Measurements from ENCODE around the gene UMAD1. TPM values are rescaled to one million over a fixed set of nuclear protein-coding genes. Genes with fewer than 3 reads are reported as not detected.
A peak's percentile ranks its signal among the peaks of the same experiment; 100 is the strongest.

Gene UMAD1
- total RNA-seq, 1 donor, result 17.0 TPM

DNA sequence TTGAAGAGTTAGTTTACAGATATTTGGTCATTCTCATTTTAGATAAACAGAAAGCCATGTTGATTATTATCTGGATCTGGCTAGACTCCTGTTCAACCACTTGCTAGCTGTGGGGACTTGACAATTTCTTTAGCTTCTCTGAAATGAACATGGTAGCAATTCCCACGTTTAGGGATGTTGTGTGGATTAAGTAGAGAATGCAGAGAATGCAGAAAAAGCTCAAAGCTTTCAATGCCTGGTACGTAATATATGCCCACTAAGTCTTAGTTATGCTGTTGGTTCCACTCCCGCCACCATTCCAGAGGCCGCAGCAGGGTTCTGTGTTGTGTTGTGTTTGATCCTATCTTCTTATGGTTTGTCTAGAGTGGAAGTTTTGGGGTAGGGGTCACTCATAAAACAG lies 117.0 kb downstream of the UMAD1 start:
- H3K36me3 ChIP-seq (ENCODE audit: insufficient read depth, low read length), result no peaks in the 10 kb centered on the region
- no peak overlapping the region for H3K4me2 ChIP-seq (ENCODE audit: insufficient read depth, low read length)
- peaks cover 12% of the 10 kb centered on the region for H3K4me1 ChIP-seq (ENCODE audit: insufficient read depth, low read length)
- TF ChIP-seq, protein P1, sequence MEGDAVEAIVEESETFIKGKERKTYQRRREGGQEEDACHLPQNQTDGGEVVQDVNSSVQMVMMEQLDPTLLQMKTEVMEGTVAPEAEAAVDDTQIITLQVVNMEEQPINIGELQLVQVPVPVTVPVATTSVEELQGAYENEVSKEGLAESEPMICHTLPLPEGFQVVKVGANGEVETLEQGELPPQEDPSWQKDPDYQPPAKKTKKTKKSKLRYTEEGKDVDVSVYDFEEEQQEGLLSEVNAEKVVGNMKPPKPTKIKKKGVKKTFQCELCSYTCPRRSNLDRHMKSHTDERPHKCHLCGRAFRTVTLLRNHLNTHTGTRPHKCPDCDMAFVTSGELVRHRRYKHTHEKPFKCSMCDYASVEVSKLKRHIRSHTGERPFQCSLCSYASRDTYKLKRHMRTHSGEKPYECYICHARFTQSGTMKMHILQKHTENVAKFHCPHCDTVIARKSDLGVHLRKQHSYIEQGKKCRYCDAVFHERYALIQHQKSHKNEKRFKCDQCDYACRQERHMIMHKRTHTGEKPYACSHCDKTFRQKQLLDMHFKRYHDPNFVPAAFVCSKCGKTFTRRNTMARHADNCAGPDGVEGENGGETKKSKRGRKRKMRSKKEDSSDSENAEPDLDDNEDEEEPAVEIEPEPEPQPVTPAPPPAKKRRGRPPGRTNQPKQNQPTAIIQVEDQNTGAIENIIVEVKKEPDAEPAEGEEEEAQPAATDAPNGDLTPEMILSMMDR (IDR thresholded peaks at IDR 0.05; ENCODE audit: extremely low read depth, low read depth, low read length), result no peak
- H4K20me1 ChIP-seq (ENCODE audit: insufficient read depth, low read length), result no peaks in the 10 kb centered on the region
- no peak for DNase-seq (ENCODE audit: insufficient read length, low spot score, missing footprints)
- H3K79me2 ChIP-seq (ENCODE audit: insufficient read depth, low read length), result no peaks in the 10 kb centered on the region
- H2AFZ ChIP-seq (ENCODE audit: low read length), result no peak overlapping the region
- H3K27me3 ChIP-seq (ENCODE audit: insufficient read depth, low read length), result no peaks in the 10 kb centered on the region
- H3K4me3 ChIP-seq (ENCODE audit: insufficient read depth, low read length), result no peak overlapping the region
- H3K9me3 ChIP-seq (ENCODE audit: low read depth, low read length), result no peaks in the 10 kb centered on the region
- H3K27ac ChIP-seq (ENCODE audit: low read depth, low read length), result no peak overlapping the region

DNA sequence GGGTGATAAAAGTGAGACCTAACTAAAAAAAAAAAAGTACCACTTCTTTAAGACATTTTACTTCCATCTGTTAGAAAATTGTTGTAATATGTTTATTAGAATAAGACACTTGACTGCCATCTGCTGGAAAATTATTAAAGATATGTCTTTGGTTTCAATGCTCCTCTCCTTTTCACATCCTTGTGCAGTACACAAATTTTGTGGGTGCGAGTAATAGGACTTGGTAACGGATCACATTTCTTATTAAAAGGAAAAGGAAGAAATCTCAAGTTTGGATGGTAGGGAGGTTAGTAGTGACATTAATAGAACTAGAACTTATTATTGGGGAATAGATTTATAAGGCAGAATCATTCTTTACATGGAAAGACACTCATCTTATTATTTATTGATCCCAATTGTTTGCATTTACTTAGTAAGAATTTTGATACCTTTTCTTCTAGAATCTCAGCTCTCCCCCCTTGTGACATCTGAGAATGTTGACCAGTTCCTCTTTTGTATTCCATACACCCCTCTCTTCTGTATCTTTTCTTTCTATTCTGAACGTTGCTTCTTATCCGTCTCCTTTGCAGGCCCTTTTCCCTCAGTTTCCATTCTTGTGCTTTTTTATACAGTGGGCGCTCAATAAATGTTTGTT lies 120.9 kb downstream of the UMAD1 start:
- H3K36me3 ChIP-seq (ENCODE audit: insufficient read depth, low read length), result no peaks in the 10 kb centered on the region
- peak overlapping the region; percentile 72 for H2AFZ ChIP-seq (ENCODE audit: low read length)
- no peaks in the 10 kb centered on the region for H4K20me1 ChIP-seq (ENCODE audit: insufficient read depth, low read length)
- no peak for DNase-seq (ENCODE audit: insufficient read length, low spot score, missing footprints)
- no peaks in the 10 kb centered on the region for H3K79me2 ChIP-seq (ENCODE audit: insufficient read depth, low read length)
- no peaks in the 10 kb centered on the region for H3K9me3 ChIP-seq (ENCODE audit: low read depth, low read length)
- H3K4me2 ChIP-seq (ENCODE audit: insufficient read depth, low read length), result peak overlapping the region; percentile 83
- TF ChIP-seq, protein P1 (IDR thresholded peaks at IDR 0.05; ENCODE audit: extremely low read depth, low read depth, low read length), result peak; percentile 54
- peak overlapping the region; percentile 24 for H3K27ac ChIP-seq (ENCODE audit: low read depth, low read length)
- no peaks in the 10 kb centered on the region for H3K27me3 ChIP-seq (ENCODE audit: insufficient read depth, low read length)
- peaks cover 14% of the 10 kb centered on the region for H3K4me1 ChIP-seq (ENCODE audit: insufficient read depth, low read length)
- peak overlapping the region; percentile 71 for H3K4me3 ChIP-seq (ENCODE audit: insufficient read depth, low read length)

DNA sequence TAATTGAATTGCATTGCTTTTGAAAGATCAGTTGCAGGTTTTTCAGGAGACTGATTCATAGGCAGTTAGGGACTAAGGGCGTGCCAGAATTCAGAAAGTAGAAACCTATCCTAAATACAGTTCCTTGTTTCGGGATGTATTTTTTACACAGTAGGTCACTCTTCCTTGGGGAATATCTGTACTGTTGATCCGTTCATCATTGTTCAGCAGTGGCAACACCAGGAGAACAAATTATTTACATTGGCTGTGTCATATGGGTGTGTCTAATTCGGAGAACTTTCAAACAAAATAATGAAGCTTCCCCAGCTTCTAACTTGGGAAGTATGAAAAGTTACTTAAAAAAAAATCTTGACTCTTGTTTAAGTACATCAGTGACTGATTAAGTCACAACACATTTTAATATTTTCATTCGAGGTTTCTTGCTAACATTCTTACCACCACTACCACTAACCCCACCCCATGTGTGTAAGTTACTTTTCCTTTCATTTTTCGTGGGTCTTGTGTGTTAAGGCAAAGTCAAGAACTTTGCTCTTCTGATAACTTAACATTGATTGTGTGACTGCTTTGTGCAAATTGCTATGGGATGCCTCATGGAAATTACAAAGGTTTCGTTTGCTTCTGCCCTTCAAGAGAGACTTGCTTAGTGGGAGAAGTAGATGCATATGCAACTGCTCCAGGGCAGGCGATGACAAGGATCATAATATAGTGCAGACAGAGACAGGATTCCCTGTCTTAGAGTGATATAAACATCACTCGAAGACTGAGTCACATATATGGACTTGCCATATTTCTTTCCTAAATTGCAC lies 121.6 kb downstream of the UMAD1 start:
- no peaks in the 10 kb centered on the region for H3K27me3 ChIP-seq (ENCODE audit: insufficient read depth, low read length)
- no peaks in the 10 kb centered on the region for H4K20me1 ChIP-seq (ENCODE audit: insufficient read depth, low read length)
- no peaks in the 10 kb centered on the region for H3K9me3 ChIP-seq (ENCODE audit: low read depth, low read length)
- H2AFZ ChIP-seq (ENCODE audit: low read length), result peak overlapping the region; percentile 72
- H3K4me3 ChIP-seq (ENCODE audit: insufficient read depth, low read length), result peak overlapping the region; percentile 71
- H3K4me2 ChIP-seq (ENCODE audit: insufficient read depth, low read length), result peak overlapping the region; percentile 83
- peaks cover 14% of the 10 kb centered on the region for H3K4me1 ChIP-seq (ENCODE audit: insufficient read depth, low read length)
- no peaks in the 10 kb centered on the region for H3K79me2 ChIP-seq (ENCODE audit: insufficient read depth, low read length)
- DNase-seq (ENCODE audit: insufficient read length, low spot score, missing footprints), result no peak
- H3K27ac ChIP-seq (ENCODE audit: low read depth, low read length), result peak overlapping the region; percentile 24
- TF ChIP-seq, protein P1 (IDR thresholded peaks at IDR 0.05; ENCODE audit: extremely low read depth, low read depth, low read length), result no peak
- no peaks in the 10 kb centered on the region for H3K36me3 ChIP-seq (ENCODE audit: insufficient read depth, low read length)
